GM23338 (cell line): ENCODE measurements around the gene RAC2. TPM values are rescaled to one million over a fixed set of nuclear protein-coding genes. Genes with fewer than 3 reads are reported as not detected.

ENCODE experiments used
- ATAC-seq: fragments of 200-7000 bp; cut with Tn5 transposase; 3 replicates; pipeline ENCODE4 v1.9.1; 2020
- DNase-seq: peaks from one replicate; pipeline ENCODE4 v3.0.0-alpha.2; 2015; ENCODE audit warnings: low spot score
- H2AFZ ChIP-seq: fragments of 200-600 bp; sonication (generic); 2 replicates; pipeline ENCODE4 v1.8.0; 2016; ENCODE audit warnings: antibody characterized with exemption, mild to moderate bottlenecking, moderate library complexity
- H3F3A ChIP-seq: fragments of 200-600 bp; sonication (generic); replicated peaks from 2 replicates; pipeline ENCODE4 v1.8.0; 2017; ENCODE audit warnings: antibody characterized with exemption, mixed run types, low read depth
- H3K27ac ChIP-seq: fragments of 200-600 bp; sonication (generic); 2 replicates; pipeline ENCODE4 v1.6.1; 2016; ENCODE audit warnings: low read depth
- H3K27me3 ChIP-seq: fragments of 200-600 bp; sonication (generic); 2 replicates; pipeline ENCODE4 v1.8.0; 2016; ENCODE audit warnings: mild to moderate bottlenecking, mixed run types, moderate library complexity; ENCODE audit not compliant: insufficient read depth
- H3K36me3 ChIP-seq: fragments of 200-600 bp; sonication (generic); 2 replicates; pipeline ENCODE4 v1.8.0; 2016; ENCODE audit warnings: mild to moderate bottlenecking; ENCODE audit not compliant: insufficient read depth
- H3K4me1 ChIP-seq: fragments of 200-600 bp; sonication (generic); 2 replicates; pipeline ENCODE4 v1.8.0; 2016; ENCODE audit warnings: mild to moderate bottlenecking, moderate library complexity; ENCODE audit not compliant: insufficient read depth
- H3K4me2 ChIP-seq: fragments of 200-600 bp; sonication (generic); 2 replicates; pipeline ENCODE4 v1.7.1; 2017; ENCODE audit warnings: mixed run types
- H3K4me3 ChIP-seq: fragments of 200-600 bp; sonication (generic); 2 replicates; pipeline ENCODE4 v1.6.1; 2016; ENCODE audit warnings: mixed run types
- H3K79me2 ChIP-seq: fragments of 200-600 bp; sonication (generic); replicated peaks from 2 replicates; pipeline ENCODE4 v1.8.0; 2017; ENCODE audit warnings: mild to moderate bottlenecking; ENCODE audit not compliant: insufficient read depth
- H3K9me2 ChIP-seq: fragments of 200-600 bp; sonication (generic); 2 replicates; pipeline ENCODE4 v1.8.0; 2017; ENCODE audit not compliant: insufficient read depth
- H4K20me1 ChIP-seq: fragments of 200-600 bp; sonication (generic); replicated peaks from 2 replicates; pipeline ENCODE4 v1.8.0; 2017; ENCODE audit warnings: mild to moderate bottlenecking; ENCODE audit not compliant: insufficient read depth
- H3K27ac Mint-ChIP-seq: 2 replicates; pipeline ENCODE4 v1.8.0; 2020; ENCODE audit warnings: inconsistent platforms, mild to moderate bottlenecking, moderate library complexity, mixed read lengths
- H3K27me3 Mint-ChIP-seq: 3 replicates; pipeline ENCODE4 v1.8.0; 2022; ENCODE audit warnings: low read depth, mild to moderate bottlenecking, moderate library complexity, mixed read lengths, inconsistent platforms; ENCODE audit not compliant: insufficient read depth, poor library complexity
- H3K36me3 Mint-ChIP-seq: 3 replicates; pipeline ENCODE4 v1.8.0; 2021; ENCODE audit warnings: low read depth, mild to moderate bottlenecking, inconsistent platforms, moderate library complexity, mixed read lengths
- H3K4me1 Mint-ChIP-seq: 3 replicates; pipeline ENCODE4 v1.8.0; 2020; ENCODE audit warnings: mild to moderate bottlenecking, inconsistent platforms, mixed read lengths
- H3K4me3 Mint-ChIP-seq: 3 replicates; pipeline ENCODE4 v1.8.0; 2021; ENCODE audit warnings: moderate library complexity, mild to moderate bottlenecking, inconsistent platforms, mixed read lengths
- H3K9me3 Mint-ChIP-seq: 3 replicates; pipeline ENCODE4 v1.8.0; 2020; ENCODE audit warnings: moderate library complexity, mild to moderate bottlenecking, inconsistent platforms, mixed read lengths
- CREB1 ChIP-seq: fragments of 250-450 bp; sonication (Bioruptor Pico); IDR thresholded peaks from 2 replicates; pipeline ENCODE4 v1.5.0; 2020; ENCODE audit warnings: low read depth, mild to moderate bottlenecking, moderate library complexity
- CTCF ChIP-seq, 2 experiments: fragments of 200-600 bp in 1 of 2; sonication (generic) in 1 of 2; conservative IDR thresholded peaks; 2 replicates each; pipeline versions ENCODE4 v1.5.1 to v1.6.1; 2016 to 2017; ENCODE audit warnings: antibody characterized with exemption in 2 of 2, low read depth in 2 of 2, mild to moderate bottlenecking in 2 of 2, moderate library complexity in 1 of 2
- ETS1 ChIP-seq: IDR thresholded peaks from 2 replicates; pipeline ENCODE4 v1.6.1; 2016; ENCODE audit warnings: antibody characterized with exemption
- EZH2 ChIP-seq: fragments of 200-600 bp; sonication (generic); IDR thresholded peaks from one replicate; pipeline ENCODE4 v1.8.0; 2017; ENCODE audit warnings: antibody characterized with exemption, mild to moderate bottlenecking, low read depth; ENCODE audit not compliant: unreplicated experiment
- EZH2phosphoT487 ChIP-seq: fragments of 200-600 bp; sonication (generic); IDR thresholded peaks from one replicate; pipeline ENCODE4 v1.8.1; 2018; ENCODE audit warnings: antibody characterized with exemption; ENCODE audit not compliant: unreplicated experiment
- JUNB ChIP-seq: IDR thresholded peaks from one replicate; pipeline ENCODE4 v1.6.1; 2016; ENCODE audit warnings: antibody characterized with exemption; ENCODE audit not compliant: unreplicated experiment
- NANOG ChIP-seq: IDR thresholded peaks from 2 replicates; pipeline ENCODE4 v1.6.1; 2016; ENCODE audit warnings: antibody characterized with exemption, borderline replicate concordance
- POLR2AphosphoS5 ChIP-seq: IDR thresholded peaks from 2 replicates; pipeline ENCODE4 v1.6.1; 2016; ENCODE audit warnings: antibody characterized with exemption, low read depth
- REST ChIP-seq: IDR thresholded peaks from one replicate; pipeline ENCODE4 v1.6.1; 2018; ENCODE audit warnings: antibody characterized with exemption; ENCODE audit not compliant: unreplicated experiment
- STAT1 ChIP-seq: IDR thresholded peaks from one replicate; pipeline ENCODE4 v1.6.1; 2016; ENCODE audit warnings: antibody characterized with exemption; ENCODE audit not compliant: unreplicated experiment
- ZNF114 ChIP-seq: fragments of 250-450 bp; sonication (Bioruptor Pico); IDR thresholded peaks from 2 replicates; pipeline ENCODE4 v1.5.0; 2020; ENCODE audit warnings: mild to moderate bottlenecking, moderate library complexity
- ZNF331 ChIP-seq: fragments of 250-450 bp; sonication (Bioruptor Pico); IDR thresholded peaks from 2 replicates; pipeline ENCODE4 v1.5.0; 2020; ENCODE audit warnings: low read depth, mild to moderate bottlenecking, moderate library complexity
- ZNF462 ChIP-seq: fragments of 250-450 bp; sonication (Bioruptor Pico); IDR thresholded peaks from 2 replicates; pipeline ENCODE4 v1.5.0; 2020; ENCODE audit warnings: mild to moderate bottlenecking, moderate library complexity
- polyA plus RNA-seq: library from polyadenylated mRNA; unstranded; fragments of >200 nt; fragmentation: Nextera tagmentation; extraction: Ambion mirVana; gene quantifications from 2 replicates; pipeline ENCODE4 v1.2.1, GENCODE V29; 2016
- total RNA-seq: library from RNA; depleted of rRNA; stranded (reverse); fragments of >200 nt; shearing (Covaris generic); gene quantifications from 2 replicates; pipeline ENCODE4 v1.2.3, GENCODE V29; 2014

The RAC2 gene
- total and polyA plus RNA-seq, 2 experiments from 2014 or later = 2.4 to 2.7 TPM

- H3K36me3 Mint-ChIP-seq = no peaks in the 10 kb centered on the region
- H3K4me3 ChIP-seq = no peak overlapping the region
- no peak overlapping the region for H3K27ac ChIP-seq
- no peaks in the 10 kb centered on the region for H3F3A ChIP-seq
- H3K27ac Mint-ChIP-seq = no peak overlapping the region; the same call in 1 of the 2 replicates
- no peak for DNase-seq
- no peak overlapping the region for H2AFZ ChIP-seq
- TF ChIP-seq POLR2AphosphoS5 (no peak), NANOG (no peak), EZH2 (no peak), ZNF114 (CRISPR knock-in tag) (no peak), REST (no peak), CREB1 (CRISPR knock-in tag) (no peak), JUNB (no peak), CTCF (conservative IDR thresholded peaks at IDR 0.05; ENCODE audit: low read depth in 2 of 2) (no peak), STAT1 (no peak), ETS1 (no peak), ZNF331 (no peak), ZNF462 (CRISPR knock-in tag) (no peak), EZH2phosphoT487 (no peak)
- H3K27me3 Mint-ChIP-seq = peaks cover 18% of the 10 kb centered on the region
- H3K4me1 ChIP-seq = no peaks in the 10 kb centered on the region
- no peaks in the 10 kb centered on the region for H4K20me1 ChIP-seq
- no peak overlapping the region for H3K4me2 ChIP-seq
- H3K27me3 ChIP-seq = no peaks in the 10 kb centered on the region
- H3K4me1 Mint-ChIP-seq = peaks cover 12% of the 10 kb centered on the region
- no peak overlapping the region for H3K4me3 Mint-ChIP-seq
- H3K9me2 ChIP-seq = no peaks in the 10 kb centered on the region
- no peaks in the 10 kb centered on the region for H3K79me2 ChIP-seq
- no peaks in the 10 kb centered on the region for H3K9me3 Mint-ChIP-seq
- no peak for ATAC-seq
- H3K36me3 ChIP-seq = no peaks in the 10 kb centered on the region
These were observed 10.1 kb downstream of the RAC2 start for GRCh38 chr22:37233751-37234631.
